Mesendoderm (in vitro differentiated cells): ENCODE data around the gene CDY2A.
"Not testable (repeated sequence)": the region's sequence is repeated elsewhere in the genome, so short reads cannot be mapped to it uniquely, and the experiment has no call there.

ENCODE experiments used
- DNase-seq: peaks from one replicate; pipeline ENCODE4 v3.0.0; 2013
- H2AK5ac ChIP-seq: 2 replicates; pipeline ENCODE4 v1.6.1; 2013; ENCODE audit warnings: low read length, inconsistent platforms
- H2BK120ac ChIP-seq: 2 replicates; pipeline ENCODE4 v1.6.1; 2013; ENCODE audit warnings: low read depth, mild to moderate bottlenecking, low read length, moderate library complexity, mixed read lengths
- H2BK15ac ChIP-seq: replicated peaks from 2 replicates; pipeline ENCODE4 v1.6.1; 2013; ENCODE audit warnings: low read depth, mild to moderate bottlenecking, moderate library complexity
- H2BK5ac ChIP-seq: 2 replicates; pipeline ENCODE4 v1.6.1; 2013; ENCODE audit warnings: low read length, inconsistent platforms
- H3K18ac ChIP-seq: 2 replicates; pipeline ENCODE4 v1.6.1; 2013; ENCODE audit warnings: mild to moderate bottlenecking, low read length, mixed read lengths
- H3K23ac ChIP-seq: one replicate; pipeline ENCODE4 v1.6.1; 2013; ENCODE audit warnings: low read length
- H3K27ac ChIP-seq: 2 replicates; pipeline ENCODE4 v1.5.1; 2013; ENCODE audit warnings: low read depth, mild to moderate bottlenecking, inconsistent platforms, low read length, moderate library complexity
- H3K27me3 ChIP-seq: 2 replicates; pipeline ENCODE4 v1.6.1; 2013; ENCODE audit warnings: low read length, control low read depth, mild to moderate bottlenecking, inconsistent platforms; ENCODE audit not compliant: insufficient read depth, poor library complexity
- H3K36me3 ChIP-seq: 2 replicates; pipeline ENCODE4 v1.6.1; 2013; ENCODE audit warnings: low read length, inconsistent platforms; ENCODE audit not compliant: control insufficient read depth, insufficient read depth
- H3K4ac ChIP-seq: one replicate; pipeline ENCODE4 v1.6.1; 2013; ENCODE audit warnings: low read depth, mild to moderate bottlenecking, low read length, moderate library complexity
- H3K4me1 ChIP-seq: 2 replicates; pipeline ENCODE4 v1.6.1; 2013; ENCODE audit warnings: low read depth, low read length, inconsistent platforms; ENCODE audit not compliant: control insufficient read depth
- H3K4me2 ChIP-seq: 2 replicates; pipeline ENCODE4 v1.6.1; 2013; ENCODE audit warnings: low read length
- H3K4me3 ChIP-seq: 2 replicates; pipeline ENCODE4 v1.5.1; 2013; ENCODE audit warnings: mild to moderate bottlenecking, low read length
- H3K56ac ChIP-seq: one replicate; pipeline ENCODE4 v1.6.1; 2013; ENCODE audit warnings: low read length
- H3K79me1 ChIP-seq: 2 replicates; pipeline ENCODE4 v1.6.1; 2013; ENCODE audit warnings: low read length, inconsistent platforms
- H3K79me2 ChIP-seq: 2 replicates; pipeline ENCODE4 v1.6.1; 2013; ENCODE audit warnings: mild to moderate bottlenecking, low read length; ENCODE audit not compliant: control insufficient read depth, insufficient read depth
- H3K9ac ChIP-seq: 2 replicates; pipeline ENCODE4 v1.6.1; 2013; ENCODE audit warnings: low read length, inconsistent platforms
- H4K5ac ChIP-seq: one replicate; pipeline ENCODE4 v1.6.1; 2013; ENCODE audit warnings: low read length
- H4K8ac ChIP-seq: one replicate; pipeline ENCODE4 v1.6.1; 2013; ENCODE audit warnings: low read depth, mild to moderate bottlenecking, control low read depth, low read length, moderate library complexity
- WGBS: extraction: QIAGEN DNeasy Blood & Tissue Kit; methylation state at CpG from one replicate; pipeline ENCODE4 v1.1.7; 2013; ENCODE audit warnings: low lambda C conversion rate, missing lambda C conversion rate; ENCODE audit not compliant: insufficient coverage; ENCODE audit errors: extremely low coverage; 5-methylcytosine and 5-hydroxymethylcytosine counted together

CDY2A gene

GRCh38 chrY:18056473-18056872 is 30.9 kb downstream of the CDY2A start:
- H3K4me3 ChIP-seq, H2BK15ac ChIP-seq, H4K5ac ChIP-seq, H2BK5ac ChIP-seq, H3K18ac ChIP-seq, H3K4ac ChIP-seq, H3K36me3 ChIP-seq, H3K4me1 ChIP-seq, H2BK120ac ChIP-seq, H3K56ac ChIP-seq, H4K8ac ChIP-seq, H3K27me3 ChIP-seq, H3K4me2 ChIP-seq, H3K79me2 ChIP-seq, H3K79me1 ChIP-seq, H2AK5ac ChIP-seq, DNase-seq, H3K27ac ChIP-seq, H3K9ac ChIP-seq, H3K23ac ChIP-seq: not testable (repeated sequence)
- no CpG with 5 or more reads among the region's 3 CpGs for WGBS

DNA sequence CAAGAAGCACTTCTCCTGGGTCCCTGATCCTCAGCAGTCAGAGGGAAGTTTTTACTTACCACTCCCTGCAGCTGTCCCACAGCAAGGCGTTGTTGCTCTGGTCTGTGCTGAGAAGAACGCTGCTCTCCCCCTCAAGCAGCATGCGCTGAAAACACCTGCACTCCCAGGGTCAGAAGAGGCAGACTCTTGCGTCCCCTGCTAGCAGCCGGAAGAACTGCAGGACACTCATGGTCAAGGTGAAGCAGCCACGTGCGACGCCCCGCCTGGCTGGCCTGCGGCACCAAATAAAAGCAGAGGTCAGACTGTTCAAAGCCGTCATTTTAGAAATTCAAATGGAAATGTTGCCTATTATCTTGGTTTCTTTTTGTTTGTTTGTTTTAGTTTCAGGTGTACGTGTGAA is 47.9 kb downstream of the CDY2A start:
- H3K79me2 ChIP-seq, H3K56ac ChIP-seq, H3K79me1 ChIP-seq, H4K5ac ChIP-seq, H3K4me1 ChIP-seq, H2AK5ac ChIP-seq, H2BK120ac ChIP-seq, DNase-seq, H3K4me2 ChIP-seq, H3K18ac ChIP-seq, H3K23ac ChIP-seq, H3K9ac ChIP-seq, H4K8ac ChIP-seq, H2BK5ac ChIP-seq, H3K4me3 ChIP-seq, H2BK15ac ChIP-seq, H3K27me3 ChIP-seq, H3K27ac ChIP-seq, H3K4ac ChIP-seq, H3K36me3 ChIP-seq: not testable (repeated sequence)
- no CpG with 5 or more reads among the region's 12 CpGs for WGBS
